OCI-M1 (cell line): ENCODE measurements around the gene RPA3.
A peak's percentile ranks its signal among the peaks of the same experiment; 100 is the strongest.
"Not testable (repeated sequence)": the region's sequence is repeated elsewhere in the genome, so short reads cannot be mapped to it uniquely, and the experiment has no call there.

ENCODE experiments used
- DNase-seq: peaks from one replicate; lab custom pipeline; 2025; lab: John Stamatoyannopoulos, UW

The RPA3 gene

DNA sequence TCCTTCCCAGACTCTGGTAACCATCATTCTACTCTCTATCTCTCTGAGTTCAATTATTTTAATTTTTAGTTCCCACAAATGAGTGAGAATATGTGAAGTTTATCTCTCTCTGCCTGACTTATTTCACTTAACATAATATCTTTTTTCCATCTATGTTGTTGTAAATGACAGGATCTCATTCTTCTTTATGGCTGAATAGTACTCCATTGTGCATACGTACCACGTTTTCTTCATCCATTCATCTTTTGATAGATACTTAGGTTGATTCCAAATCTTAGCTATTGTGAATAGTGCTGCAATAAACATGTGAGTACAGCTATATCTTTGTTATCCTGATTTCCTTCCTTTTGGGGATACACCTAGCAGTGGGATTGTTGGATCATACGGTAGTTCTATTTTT, 23.9 kb downstream of the RPA3 start:
- no peak for DNase-seq

DNA sequence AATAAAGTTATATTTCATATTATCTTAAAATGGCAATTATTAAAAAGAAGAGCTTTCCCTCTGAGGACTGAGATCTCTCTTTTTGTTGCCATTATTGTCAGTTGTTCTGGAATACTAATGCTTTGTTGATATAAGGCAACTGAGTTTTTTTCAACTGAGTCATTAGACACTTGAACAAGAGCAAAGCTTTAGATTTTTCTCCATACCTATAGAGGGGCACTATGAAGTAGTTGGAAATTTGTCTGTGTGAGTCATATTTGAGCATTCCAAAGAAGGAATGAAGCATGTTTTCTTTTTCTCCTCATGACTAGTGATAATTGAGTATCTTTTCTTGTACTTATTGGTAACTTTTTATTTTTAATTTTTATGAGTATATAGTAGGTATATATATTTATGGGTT, 24.5 kb downstream of the RPA3 start:
- no peak for DNase-seq

DNA sequence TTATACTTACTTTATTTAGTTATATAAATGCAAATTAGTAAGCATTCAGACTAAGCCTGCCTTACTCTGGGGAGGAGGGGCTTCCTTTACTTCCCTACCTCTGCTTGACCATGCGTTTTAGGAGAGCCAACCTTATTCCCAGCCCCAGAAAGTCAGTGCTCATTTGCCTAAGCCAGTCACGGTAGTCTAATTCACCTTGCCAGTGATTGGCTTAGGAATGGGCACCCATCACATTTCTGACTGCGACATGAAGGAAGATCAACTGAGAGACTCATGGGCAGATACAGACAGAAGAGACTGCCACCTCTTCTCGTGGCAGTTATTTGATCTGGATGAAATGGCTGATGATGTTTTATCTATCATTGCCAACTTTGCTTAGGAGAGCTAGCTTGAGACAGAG, 29.5 kb downstream of the RPA3 start:
- no peak for DNase-seq

DNA sequence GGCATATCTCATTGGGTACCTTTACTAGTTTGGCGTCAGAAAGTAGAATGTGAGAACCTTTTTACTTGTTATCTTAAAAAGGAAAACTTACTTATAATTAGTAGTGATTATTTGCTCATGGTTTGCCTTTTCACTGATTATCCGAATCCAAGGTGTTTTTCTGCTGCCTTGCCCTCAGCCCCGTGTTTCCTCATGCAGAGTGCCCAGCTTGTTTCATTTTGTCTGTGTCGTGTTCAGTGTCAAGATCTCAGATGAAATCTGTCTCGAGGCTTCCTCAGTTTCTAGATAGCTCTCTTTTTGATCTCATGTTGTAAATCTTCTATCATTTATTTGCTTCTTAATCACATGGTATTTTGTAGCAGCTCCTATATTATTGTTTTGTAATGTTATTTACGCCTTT, 30.1 kb downstream of the RPA3 start:
- no peak for DNase-seq

DNA sequence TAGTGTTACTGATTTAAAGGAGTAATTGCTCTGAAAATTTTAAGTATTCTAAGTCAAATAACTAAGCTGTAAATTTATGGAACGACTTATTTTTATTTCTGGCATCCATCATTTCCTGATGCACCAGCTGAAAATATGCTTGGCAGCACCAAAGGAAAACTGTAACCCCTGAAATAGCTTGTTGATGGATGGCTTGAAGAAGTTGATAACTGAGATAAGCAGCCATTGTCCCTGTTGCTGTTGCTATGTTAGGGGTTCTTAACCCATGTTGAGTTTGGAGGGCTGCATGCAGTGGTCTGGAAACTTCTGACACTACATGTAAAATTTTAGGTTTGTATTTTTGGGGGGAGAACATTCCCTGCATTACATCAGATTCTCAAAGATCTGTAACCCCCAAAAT, 30.6 kb downstream of the RPA3 start:
- DNase-seq = no peak

DNA sequence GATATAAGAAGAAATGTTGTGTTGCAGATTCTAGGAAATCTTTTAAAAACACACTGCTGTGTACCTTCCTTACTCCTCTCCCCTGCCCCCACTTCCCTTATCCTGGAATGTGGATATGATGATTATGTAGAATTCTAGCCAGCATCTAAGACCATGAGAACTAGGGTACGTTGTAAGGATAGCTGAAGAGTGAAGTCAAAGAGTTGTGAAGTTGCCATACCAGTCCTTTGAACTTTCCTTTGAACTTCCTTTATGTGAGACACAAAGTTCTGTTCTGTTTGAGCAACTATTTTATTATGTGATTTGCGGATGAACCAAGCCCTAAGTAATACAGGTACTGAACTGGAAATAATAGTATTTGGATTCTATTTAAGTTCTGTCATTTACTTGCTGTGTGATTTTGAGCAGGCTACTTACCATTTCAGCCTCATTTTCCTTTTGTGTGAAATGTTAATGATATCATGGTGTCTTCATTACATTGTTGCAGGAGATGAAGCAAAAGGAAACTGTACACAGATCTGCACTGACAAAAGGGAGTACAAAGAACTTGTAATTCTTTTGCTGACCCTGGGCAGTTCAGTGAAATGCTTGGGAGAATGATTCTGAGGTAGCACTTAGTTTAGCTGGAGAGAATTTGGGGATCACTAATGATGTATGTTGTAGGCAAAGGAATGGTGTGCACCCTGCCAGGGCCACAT, 31.4 kb downstream of the RPA3 start:
- DNase-seq = no peak

DNA sequence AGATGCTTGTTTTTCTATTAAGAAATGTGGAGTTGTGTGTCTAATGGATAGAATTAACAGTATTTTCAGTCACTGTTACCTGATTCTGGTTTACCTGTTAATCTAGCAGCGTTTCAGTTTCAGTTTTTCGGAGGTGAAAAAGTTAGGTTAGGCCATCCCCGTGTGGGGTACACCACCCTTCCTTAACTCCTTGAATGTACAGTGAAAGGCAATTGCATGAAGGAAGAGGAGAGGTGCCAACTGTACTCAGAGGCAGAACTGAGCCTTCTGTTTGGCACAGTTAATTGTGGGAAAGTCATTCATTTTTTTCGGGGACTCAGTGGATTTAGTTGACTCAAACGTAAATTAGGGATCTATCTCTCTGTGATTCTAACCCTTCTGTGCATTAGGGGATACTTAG, 35.5 kb downstream of the RPA3 start:
- no peak for DNase-seq

DNA sequence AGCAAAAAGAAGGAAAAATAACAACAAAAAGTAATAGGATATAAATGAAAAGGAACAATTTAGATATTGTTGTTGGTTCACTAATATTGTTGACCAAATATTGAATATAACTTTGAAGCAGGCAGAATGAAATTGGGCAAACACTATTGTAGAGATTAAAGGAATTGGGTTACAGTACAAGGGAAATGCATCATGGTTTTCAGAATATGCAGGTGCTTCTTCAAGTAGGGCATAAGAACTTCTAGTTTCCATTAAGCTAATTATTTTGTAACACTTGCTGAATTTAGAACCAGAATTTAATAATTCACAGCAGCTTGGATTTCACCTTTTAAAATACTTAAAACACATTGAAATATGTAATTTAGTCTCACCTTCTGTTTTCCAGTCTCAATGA, 36.5 kb downstream of the RPA3 start:
- DNase-seq = peak; percentile 32

DNA sequence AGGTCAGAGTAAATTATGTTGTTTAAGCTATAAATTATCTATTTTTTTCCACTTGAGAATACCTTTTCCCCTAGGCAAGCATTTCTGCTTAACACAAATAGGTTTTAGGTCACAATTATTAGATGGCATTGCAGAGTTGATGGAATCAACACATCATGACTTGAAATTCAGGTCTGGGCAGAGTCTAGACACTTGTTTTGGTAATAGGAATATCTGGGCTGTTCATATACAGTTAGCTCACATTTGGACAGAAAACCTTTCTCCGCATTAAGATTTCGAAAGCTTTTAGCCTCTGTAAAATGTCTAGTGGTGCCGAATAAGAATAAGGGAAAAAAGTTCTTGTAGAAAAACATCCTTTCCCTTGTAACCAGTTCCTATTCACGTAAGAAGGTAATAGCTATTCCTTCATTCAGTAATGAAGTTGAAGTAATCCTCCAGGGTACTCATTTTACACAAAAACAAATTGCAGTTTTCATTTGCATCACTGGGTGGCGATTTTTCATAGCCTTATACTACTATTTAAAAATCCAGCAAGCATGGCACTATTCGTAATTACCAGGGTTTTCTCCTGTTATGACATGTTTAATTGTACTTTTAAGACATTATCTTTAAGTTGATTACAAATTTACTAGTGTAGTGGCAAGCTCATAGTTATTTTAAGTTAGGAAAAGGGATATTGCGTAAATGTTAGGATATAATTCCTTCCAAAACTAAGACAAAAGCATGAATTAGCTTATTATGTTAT, 37.0 kb downstream of the RPA3 start:
- DNase-seq = peak; percentile 87

DNA sequence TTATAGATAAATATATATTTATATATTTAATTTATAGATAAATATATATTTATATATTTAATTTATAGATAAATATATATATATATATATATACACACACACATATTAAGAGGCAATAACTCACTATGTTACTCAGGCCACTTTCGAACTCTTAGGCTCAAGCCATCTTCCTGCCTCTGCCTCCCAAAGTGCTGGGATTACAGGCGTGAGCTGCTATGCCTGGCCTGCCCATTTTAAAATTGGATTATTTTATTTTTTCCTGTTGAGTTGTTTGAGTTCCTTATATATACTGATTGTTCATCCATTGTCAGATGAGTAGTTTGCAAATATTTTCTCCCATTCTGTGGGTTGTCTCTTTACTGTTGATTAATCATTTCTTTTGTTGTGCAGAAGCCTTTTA, 38.8 kb downstream of the RPA3 start:
- not testable (repeated sequence) for DNase-seq

DNA sequence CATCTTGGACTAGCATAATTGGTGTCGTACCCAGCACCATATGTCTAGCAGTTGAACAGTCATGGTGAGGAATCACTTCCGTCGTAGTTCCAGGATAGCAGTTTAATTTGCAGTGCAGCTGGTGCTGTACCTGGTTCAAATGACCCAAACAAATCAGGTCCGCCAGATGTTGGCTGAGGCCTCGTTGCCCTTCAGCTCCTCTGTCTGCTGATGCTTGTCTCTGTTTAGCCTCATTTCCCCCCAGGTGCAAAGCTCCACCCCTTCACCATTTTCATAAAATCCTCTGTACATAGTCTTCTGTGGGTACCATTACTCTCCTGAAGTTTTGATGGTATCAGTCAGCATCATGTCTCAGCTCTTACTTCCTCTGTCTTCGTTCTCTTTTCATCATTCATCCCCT, 42.7 kb downstream of the RPA3 start:
- no peak for DNase-seq

DNA sequence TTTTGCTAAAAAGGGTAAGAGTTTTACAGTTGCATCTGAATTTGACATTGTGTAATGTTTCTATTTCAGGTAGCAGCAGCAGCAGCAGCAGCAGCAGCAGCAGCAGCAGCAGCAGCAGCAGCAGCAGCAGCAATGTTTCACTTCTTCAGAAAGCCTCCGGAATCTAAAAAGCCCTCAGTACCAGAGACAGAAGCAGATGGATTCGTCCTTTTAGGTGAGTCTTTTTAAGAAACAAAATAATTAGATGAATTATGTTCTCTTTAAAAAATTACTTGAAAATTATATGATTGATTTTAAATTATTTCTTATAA, 45.2 kb downstream of the RPA3 start:
- DNase-seq = no peak

DNA sequence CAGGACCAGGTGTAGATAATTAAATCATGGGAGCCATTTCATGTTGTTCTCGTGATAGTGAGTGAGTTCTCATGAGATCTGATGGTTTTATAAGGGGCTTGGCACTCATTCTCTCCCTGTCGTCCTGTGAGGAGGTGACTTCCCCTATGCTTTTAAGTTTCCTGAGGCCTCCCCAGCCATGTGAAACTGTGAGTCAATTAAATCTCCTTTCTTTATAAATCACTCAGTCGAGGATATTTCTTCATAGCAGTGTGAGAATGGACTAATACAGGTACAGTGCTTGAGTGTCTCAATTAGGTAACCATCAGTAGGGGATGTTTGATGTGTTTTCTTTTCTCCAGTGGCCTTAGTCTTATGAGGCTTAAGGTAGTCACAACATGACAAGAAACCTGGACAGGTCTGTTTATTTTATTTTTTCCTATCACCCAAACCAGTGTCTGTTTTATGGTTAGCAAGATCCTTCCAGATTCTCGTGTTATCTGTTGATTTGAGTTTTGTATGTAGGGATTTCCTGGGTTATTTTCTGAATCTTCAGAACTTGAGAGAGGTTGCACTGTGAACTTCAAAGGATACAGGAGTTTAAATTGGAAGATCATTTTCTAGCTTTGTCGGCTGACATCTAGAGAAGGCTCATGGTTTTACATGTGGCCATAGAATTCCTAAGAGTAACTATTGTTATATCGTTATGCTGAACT, 45.7 kb downstream of the RPA3 start:
- no peak for DNase-seq

DNA sequence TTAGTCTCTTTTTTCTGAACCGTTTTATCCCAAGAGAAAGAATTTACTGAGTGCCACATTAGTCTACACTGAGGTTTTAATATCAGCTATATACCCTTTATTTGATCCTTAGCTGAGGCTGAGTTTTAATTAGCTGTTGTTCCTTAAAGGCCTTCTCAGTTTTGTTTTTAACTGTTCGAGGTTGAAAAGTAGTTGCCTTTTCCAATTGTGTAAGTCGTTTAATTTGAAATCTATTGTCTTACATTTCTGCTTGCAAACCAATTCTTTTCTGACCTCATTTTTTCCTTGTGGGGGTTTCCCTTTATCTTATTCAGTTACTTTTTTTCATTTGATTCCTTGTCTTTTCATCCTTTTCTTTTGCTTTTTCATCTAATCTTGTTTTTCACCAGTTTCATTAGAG, 47.0 kb downstream of the RPA3 start:
- no peak for DNase-seq

DNA sequence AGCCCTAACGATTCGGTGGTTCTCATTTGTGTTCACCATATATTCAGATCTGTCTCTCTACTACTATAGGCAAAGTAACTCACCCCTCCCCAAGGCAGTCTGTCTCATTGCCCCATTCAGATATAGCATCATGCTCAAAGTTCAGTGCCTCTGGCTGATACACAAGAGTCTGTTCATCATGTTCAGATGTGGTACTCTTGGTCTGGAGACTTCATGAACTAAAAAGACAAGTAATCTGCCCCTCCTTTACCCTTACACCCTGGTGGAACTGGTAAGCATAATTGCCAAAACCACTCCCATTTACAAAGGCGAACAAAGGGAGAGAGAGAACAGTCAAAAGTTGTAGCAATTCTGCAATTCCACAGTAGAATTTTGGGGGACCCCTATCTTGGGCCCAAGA, 47.9 kb downstream of the RPA3 start:
- no peak for DNase-seq

DNA sequence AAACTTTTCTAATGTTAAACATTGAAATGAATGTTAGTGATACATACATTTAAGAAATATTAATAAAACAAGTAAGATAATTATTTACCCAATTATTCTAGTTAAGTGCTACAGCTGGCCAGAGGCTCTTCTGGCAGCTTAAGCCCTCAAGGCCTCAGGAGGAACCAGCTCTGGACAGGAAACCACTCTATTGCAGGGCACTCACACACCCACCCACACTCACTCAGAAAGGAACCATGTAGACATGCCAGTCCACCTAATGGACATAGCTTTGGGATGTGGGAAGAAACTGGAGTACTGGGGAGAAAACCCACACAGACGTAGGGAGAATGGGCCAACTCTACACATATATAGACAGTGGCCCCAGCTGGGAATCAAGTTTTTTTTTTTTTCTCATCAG, 49.7 kb downstream of the RPA3 start:
- DNase-seq = no peak

DNA sequence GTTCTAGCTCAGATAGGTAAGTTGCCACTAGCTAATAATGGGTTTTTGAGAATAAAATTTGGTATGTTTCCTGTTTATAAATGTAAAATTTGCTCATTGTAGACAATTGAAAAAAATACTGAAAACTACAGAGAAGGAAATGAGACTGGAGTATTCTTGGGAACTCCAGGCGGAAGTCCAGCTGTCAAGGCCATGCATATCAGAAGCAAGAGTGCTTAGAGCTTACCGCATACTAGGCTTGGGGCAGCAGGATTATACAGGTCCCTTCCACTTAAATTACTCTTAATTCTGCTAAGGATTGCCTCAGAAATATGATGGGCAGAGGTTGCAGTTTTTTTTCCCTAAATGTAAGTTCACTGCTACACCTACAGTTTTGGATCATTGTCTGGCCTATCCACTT, 51.2 kb downstream of the RPA3 start:
- no peak for DNase-seq

DNA sequence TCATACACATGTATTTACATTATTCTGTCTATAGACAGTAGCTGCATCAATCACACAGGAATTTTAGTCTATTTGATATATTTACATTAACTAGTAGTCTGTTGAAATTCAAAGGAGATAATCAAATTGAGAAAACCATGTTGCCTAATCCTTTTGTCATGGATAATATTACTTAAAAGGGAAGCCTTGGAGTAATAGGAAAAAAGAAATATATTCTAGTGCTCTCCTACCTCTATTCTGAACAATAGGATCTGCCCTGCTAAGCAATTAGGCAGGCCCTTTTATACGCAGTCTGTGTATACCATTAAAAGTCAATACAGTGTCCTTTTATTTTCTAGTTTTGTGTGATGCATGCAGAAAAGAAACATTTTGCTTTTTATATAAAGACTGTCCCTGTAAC, 53.4 kb downstream of the RPA3 start:
- DNase-seq = no peak

DNA sequence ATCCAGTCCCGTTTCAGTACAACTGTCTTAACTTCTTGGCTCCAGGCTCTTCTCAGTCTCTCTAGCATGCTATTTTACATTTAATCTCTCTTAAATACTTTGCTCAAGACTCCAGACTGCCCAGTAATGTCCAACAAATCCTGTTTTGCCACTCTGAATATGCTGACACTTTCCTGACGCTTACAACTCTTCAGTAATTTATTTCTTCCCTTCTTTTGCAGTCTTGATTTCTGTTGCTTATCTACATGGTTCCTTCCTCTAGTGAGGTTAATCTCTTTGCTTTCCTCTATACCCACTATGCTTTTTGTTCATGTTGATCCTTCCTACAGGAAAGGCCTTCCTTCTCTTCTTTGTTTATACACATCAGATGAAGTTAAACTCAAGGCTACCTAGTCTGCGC, 54.1 kb downstream of the RPA3 start:
- DNase-seq = no peak

DNA sequence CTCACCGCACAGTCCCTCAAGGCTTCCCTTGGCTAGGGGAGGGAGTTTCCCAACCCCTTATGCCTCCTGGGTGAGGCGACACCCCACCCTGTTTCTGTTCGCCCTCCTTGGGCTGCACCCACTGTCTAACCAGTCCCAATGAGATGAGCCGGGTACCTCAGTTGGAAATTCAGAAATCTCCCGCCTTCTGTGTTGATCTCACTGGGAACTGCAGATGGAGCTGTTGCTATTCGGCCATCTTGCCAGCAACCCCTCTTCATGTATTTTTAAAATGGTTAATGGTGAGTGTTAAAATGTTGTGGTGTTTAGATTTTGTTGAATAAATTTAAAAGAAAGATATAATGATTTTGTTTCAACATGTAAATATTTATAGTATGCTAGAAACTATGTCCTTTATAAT, 55.9 kb downstream of the RPA3 start:
- DNase-seq = no peak

DNA sequence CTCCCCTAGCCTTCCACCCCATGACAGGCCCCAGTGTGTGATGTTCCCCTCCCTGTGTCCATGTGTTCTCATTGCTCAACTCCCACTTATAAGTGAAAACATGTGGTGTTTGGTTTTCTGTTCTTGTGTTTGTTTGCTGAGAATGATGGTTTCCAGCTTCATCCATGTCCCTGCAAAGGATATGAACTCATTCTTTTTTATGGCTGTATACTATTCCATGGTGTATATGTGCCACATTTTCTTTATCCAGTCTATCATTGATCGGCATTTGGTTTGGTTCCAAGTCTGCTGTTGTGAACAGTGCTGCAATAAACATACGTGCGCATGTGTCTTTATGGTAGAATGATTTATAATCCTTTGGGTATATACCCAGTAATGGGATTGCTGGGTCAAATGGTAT, 61.9 kb downstream of the RPA3 start:
- DNase-seq = not testable (repeated sequence)

DNA sequence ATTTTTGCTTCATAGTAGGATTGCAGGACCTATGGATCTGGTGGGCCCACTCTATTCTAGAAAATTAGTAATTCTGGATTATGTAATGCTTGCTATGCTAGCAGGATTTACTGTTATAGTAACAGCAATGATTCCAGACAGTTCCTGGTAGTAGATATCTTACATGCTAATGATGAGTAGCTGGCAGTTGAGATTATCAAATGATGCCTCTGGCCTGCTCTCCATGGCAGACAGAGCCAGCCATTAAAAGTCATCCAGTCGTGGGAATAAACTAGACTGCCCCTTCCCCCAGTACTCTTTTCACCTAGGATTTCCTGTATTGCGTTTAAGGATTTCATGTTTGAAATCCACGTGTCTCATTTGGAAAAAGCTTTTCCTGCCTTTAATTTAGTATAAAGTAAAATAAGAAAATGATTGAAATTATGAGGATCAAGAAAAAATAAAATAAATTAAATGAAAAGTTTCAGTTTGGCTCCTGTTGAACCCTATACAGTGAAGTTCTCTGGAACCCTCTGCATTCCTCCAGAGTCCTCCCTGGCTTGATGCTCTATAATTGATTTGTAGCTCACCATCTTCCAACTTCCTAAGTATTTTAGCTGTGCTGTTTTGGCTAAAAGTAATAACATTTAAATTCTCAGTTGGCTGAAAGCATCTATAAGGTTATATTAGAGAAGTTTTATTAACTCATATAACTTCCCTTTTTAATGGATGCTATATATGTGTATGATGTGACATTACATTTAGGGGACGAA, 63.3 kb downstream of the RPA3 start:
- no peak for DNase-seq
